HCT116 (cell line): Measurements from ENCODE around the gene NUDC. TPM values are rescaled to one million over a fixed set of nuclear protein-coding genes. Genes with fewer than 3 reads are reported as not detected.

Source experiments
- ATAC-seq: fragments of 200-7000 bp; cut with Tn5 transposase; 2 replicates; pipeline ENCODE4 v1.9.1; 2020; ENCODE audit warnings: mild to moderate bottlenecking, moderate library complexity
- BruUV-seq: library from RNA; stranded (reverse); fragments of 400-500 nt; replicated peaks from 2 replicates; lab custom pipeline; 2021; lab: Mats Ljungman, UMichigan
- CTCF ChIA-PET: fragments of 300-600 bp; sonication (Branson Sonifier 250); formaldehyde crosslinking; loops from one replicate; lab custom pipeline; 2021; ENCODE audit warnings: antibody characterized with exemption; lab: Charles Lee
- POLR2A ChIA-PET: fragments of 300-600, 350-600 bp; sonication (Branson Sonifier 250); formaldehyde crosslinking; loops from one replicate; lab custom pipeline; 2021; ENCODE audit warnings: antibody characterized with exemption; lab: Charles Lee
- RAD21 ChIA-PET, 2 experiments: fragments of 300-600 bp; sonication (Branson Sonifier 250); formaldehyde crosslinking; loops; one replicate each; lab custom pipeline; 2023; ENCODE audit warnings: low total read pairs in 2 of 2; ENCODE audit not compliant: uncharacterized antibody in 2 of 2, unreplicated experiment in 2 of 2, low non-redundant PET in 1 of 2; lab: Charles Lee
- DNase-seq: peaks from one replicate; pipeline ENCODE4 v3.0.0-alpha.2; 2010; ENCODE audit warnings: low read depth, low spot score
- H2AFZ ChIP-seq: fragments of 200-600 bp; shearing (Covaris generic), sonication (generic); 2 replicates; pipeline ENCODE4 v1.6.1; 2017; ENCODE audit warnings: low read depth, mixed run types, mixed read lengths, antibody characterized with exemption, low read length; ENCODE audit not compliant: poor library complexity, severe bottlenecking
- H3K27ac ChIP-seq: 2 replicates; pipeline ENCODE4 v1.5.1; 2012; ENCODE audit warnings: low read depth, low read length
- H3K27me3 ChIP-seq: fragments of 200-600 bp; sonication (generic); 2 replicates; pipeline ENCODE4 v1.6.1; 2016; ENCODE audit warnings: mixed run types, low read length, mixed read lengths; ENCODE audit not compliant: insufficient read depth
- H3K36me3 ChIP-seq, 2 experiments: fragments of 200-500 bp in 1 of 2; fragments of 200-600 bp in 1 of 2; sonication (Bioruptor generic) in 1 of 2; sonication (generic) in 1 of 2; 2 replicates each; pipeline versions ENCODE4 v1.5.1 to v1.6.1; 2014 to 2016; ENCODE audit warnings: low read length in 2 of 2, inconsistent platforms in 1 of 2, mixed read lengths in 1 of 2, mixed run types in 1 of 2; ENCODE audit not compliant: insufficient read depth in 2 of 2, control insufficient read depth in 1 of 2
- H3K4me1 ChIP-seq, 2 experiments: fragments of 200-600 bp in 1 of 2; sonication (generic) in 1 of 2; 2 replicates each; pipeline versions ENCODE4 v1.5.1 to v1.6.1; 2012 to 2017; ENCODE audit warnings: low read length in 2 of 2, inconsistent platforms in 1 of 2, mild to moderate bottlenecking in 1 of 2, mixed read lengths in 1 of 2, mixed run types in 1 of 2, moderate library complexity in 1 of 2; ENCODE audit not compliant: insufficient read depth in 2 of 2, control insufficient read depth in 1 of 2
- H3K4me2 ChIP-seq: fragments of 200-600 bp; sonication (generic); 2 replicates; pipeline ENCODE4 v1.6.1; 2017; ENCODE audit warnings: mixed run types, low read length, mixed read lengths
- H3K4me3 ChIP-seq, 2 experiments: fragments of 200-600 bp in 1 of 2; sonication (generic) in 1 of 2; replicated peaks in 1 of 2; 2 replicates each; pipeline ENCODE4 v1.5.1; 2011 to 2016; ENCODE audit warnings: low read length in 2 of 2, control low read depth in 1 of 2, low read depth in 1 of 2, mild to moderate bottlenecking in 1 of 2, mixed read lengths in 1 of 2, mixed run types in 1 of 2
- H3K79me2 ChIP-seq: fragments of 200-600 bp; sonication (generic); 2 replicates; pipeline ENCODE4 v1.6.1; 2017; ENCODE audit warnings: mild to moderate bottlenecking, mixed run types, low read length, moderate library complexity, mixed read lengths; ENCODE audit not compliant: insufficient read depth
- H3K9ac ChIP-seq: fragments of 200-600 bp; sonication (generic); 2 replicates; pipeline ENCODE4 v1.6.1; 2016; ENCODE audit warnings: low read length, mixed read lengths
- H3K9me2 ChIP-seq: fragments of 200-600 bp; sonication (generic), shearing (Covaris generic); 2 replicates; pipeline ENCODE4 v1.6.1; 2017; ENCODE audit warnings: mixed run types, mild to moderate bottlenecking, moderate library complexity; ENCODE audit not compliant: insufficient read depth
- H3K9me3 ChIP-seq, 2 experiments: fragments of 200-500 bp in 1 of 2; fragments of 200-600 bp in 1 of 2; sonication (Bioruptor generic) in 1 of 2; sonication (generic) in 1 of 2; 2 replicates each; pipeline ENCODE4 v1.6.1; 2014 to 2017; ENCODE audit warnings: low read length in 2 of 2, mixed read lengths in 2 of 2, inconsistent platforms in 1 of 2, low read depth in 1 of 2, mild to moderate bottlenecking in 1 of 2, mixed run types in 1 of 2, moderate library complexity in 1 of 2; ENCODE audit not compliant: control insufficient read depth in 1 of 2, insufficient read depth in 1 of 2
- H4K20me1 ChIP-seq: fragments of 200-600 bp; sonication (generic), shearing (Covaris generic); 2 replicates; pipeline ENCODE4 v1.6.1; 2017; ENCODE audit warnings: mixed run types, mild to moderate bottlenecking, moderate library complexity; ENCODE audit not compliant: insufficient read depth
- POLR2AphosphoS5 ChIP-seq: IDR thresholded peaks from 2 replicates; pipeline ENCODE4 v1.6.1; 2011; ENCODE audit warnings: mild to moderate bottlenecking, low read depth, low read length, moderate library complexity
- REST ChIP-seq: IDR thresholded peaks from 2 replicates; pipeline ENCODE4 v1.6.1; 2012; ENCODE audit warnings: low read depth
- SRF ChIP-seq: IDR thresholded peaks from 2 replicates; pipeline ENCODE4 v1.6.1; 2012; ENCODE audit warnings: low read depth
- ZFX ChIP-seq: fragments of 450-650 bp; IDR thresholded peaks from 2 replicates; pipeline ENCODE4 v1.6.1; 2017
- intact Hi-C: fragments of 100-400 bp; cut with micrococcal nuclease; formaldehyde crosslinking; loops from 2 replicates; pipeline ENCODE4 v1.10.0; 2022
- total RNA-seq: library from RNA; stranded (reverse); gene quantifications from one replicate; pipeline ENCODE4 v1.2.1, GENCODE V29; 2021; ENCODE audit not compliant: unreplicated experiment

Gene NUDC
- total RNA-seq, 1 experiment from 2014 or later, result 119 TPM

GRCh38 chr1:26993237-26994019 lies 71.9 kb downstream of the NUDC start, which contains the start of gene TRNP1 (continued):
- TF ChIP-seq SRF, result no peak

- no peak for DNase-seq
- intact Hi-C loops, result no loop called here
- peak overlapping the region; percentile 89 for H3K9ac ChIP-seq
- H3K9me3 ChIP-seq, result no peaks in the 10 kb centered on the region
- H3K36me3 ChIP-seq, result no peaks in the 10 kb centered on the region
- no TSS peak for BruUV-seq
- H4K20me1 ChIP-seq, result peaks cover 7% of the 10 kb centered on the region; the same call in 1 of the 2 replicates
- H3K27ac ChIP-seq, result peak overlapping the region; percentile 85
- H2AFZ ChIP-seq, result no peak overlapping the region
- TF ChIP-seq POLR2AphosphoS5, result 0 out of 2 replicates have a peak, but pooled peaks have one; percentile 22
- peak; percentile 60; the same call in 1 of the 2 replicates for TF ChIP-seq ZFX
- TF ChIP-seq REST, result no peak
- ATAC-seq, result no peak
- H3K4me1 ChIP-seq, result peaks cover 74 to 87% of the 10 kb centered on the region in 2 experiments
- POLR2A ChIA-PET, result interaction anchor here (0.6 to 2.2 kb wide), 20 partner anchors 9 to 1754 kb away, joined by 3 to 8 read pairs (median 4); partner anchors contain the start of genes KDF1, NUDC and TENT5B
- RAD21 ChIA-PET, result interaction anchor here (1.2 to 1.6 kb wide), 2 partner anchors 27 kb away, joined by 5 to 7 read pairs; no protein-coding TSS in a partner anchor
- H3K79me2 ChIP-seq, result peaks cover 33% of the 10 kb centered on the region
- peak overlapping the region; percentile 90 for H3K4me2 ChIP-seq
- CTCF ChIA-PET, result no interaction called here
- no peaks in the 10 kb centered on the region for H3K9me2 ChIP-seq
- H3K27me3 ChIP-seq, result no peaks in the 10 kb centered on the region
- peak overlapping the region; percentile 84 to 85 for H3K4me3 ChIP-seq
These were observed 72.7 kb downstream of the NUDC start for GRCh38 chr1:26994020-26994786.
